CD4-positive, alpha-beta T cell (primary cell): ENCODE data around the gene PRSS22. TPM values are rescaled to one million over a fixed set of nuclear protein-coding genes. Genes with fewer than 3 reads are reported as not detected.

Source experiments
- ATAC-seq: fragments of 200-7000 bp; cut with Tn5 transposase; one replicate; pipeline ENCODE4 v1.10.0; 2022; ENCODE audit warnings: mild to moderate bottlenecking; ENCODE audit not compliant: poor library complexity
- CTCF ChIA-PET: fragments of 350-600 bp; sonication (Branson Sonifier 250); formaldehyde crosslinking; loops from one replicate; lab custom pipeline; 2021; ENCODE audit warnings: antibody characterized with exemption, inconsistent platforms; lab: Charles Lee
- POLR2A ChIA-PET: fragments of 350-600 bp; sonication (Branson Sonifier 250); formaldehyde crosslinking; loops from one replicate; lab custom pipeline; 2021; ENCODE audit warnings: antibody characterized with exemption, inconsistent platforms; lab: Charles Lee
- DNase-seq, 14 experiments: peaks; one replicate each; pipeline ENCODE4 v3.0.0-alpha.2; 2013 to 2020; ENCODE audit warnings: mixed read lengths in 2 of 14
- H3K27ac ChIP-seq, 2 donors: one replicate each; pipeline versions ENCODE4 v1.5.1 to v1.7.0; 2013; ENCODE audit warnings: low read length in 2 of 2, low read depth in 1 of 2, mild to moderate bottlenecking in 1 of 2
- H3K27me3 ChIP-seq, 2 experiments: 1 replicate in 1 of 2; 2 replicates in 1 of 2; pipeline versions ENCODE4 v1.6.1 to v1.7.0; 2013; ENCODE audit warnings: low read length in 2 of 2, control low read depth in 1 of 2, mild to moderate bottlenecking in 1 of 2, moderate library complexity in 1 of 2; ENCODE audit not compliant: insufficient read depth in 2 of 2, control insufficient read depth in 1 of 2
- H3K36me3 ChIP-seq: one replicate; pipeline ENCODE4 v1.6.1; 2013; ENCODE audit warnings: low read length, control low read depth; ENCODE audit not compliant: insufficient read depth
- H3K4me1 ChIP-seq: one replicate; pipeline ENCODE4 v1.6.1; 2013; ENCODE audit warnings: low read length, control low read depth; ENCODE audit not compliant: insufficient read depth
- H3K4me3 ChIP-seq: one replicate; pipeline ENCODE4 v1.5.1; 2013; ENCODE audit warnings: mild to moderate bottlenecking, low read length, moderate library complexity
- H3K9me3 ChIP-seq, 2 experiments: 1 replicate in 1 of 2; 2 replicates in 1 of 2; pipeline versions ENCODE4 v1.6.1 to v1.7.0; 2013; ENCODE audit warnings: low read length in 2 of 2, mild to moderate bottlenecking in 2 of 2, control low read depth in 1 of 2, moderate library complexity in 1 of 2; ENCODE audit not compliant: control insufficient read depth in 1 of 2, insufficient read depth in 1 of 2
- H3K27ac Mint-ChIP-seq: one replicate; pipeline ENCODE4 v1.8.0; 2020; ENCODE audit warnings: mixed read lengths
- H3K27me3 Mint-ChIP-seq: one replicate; pipeline ENCODE4 v1.8.0; 2021; ENCODE audit warnings: mixed read lengths
- H3K36me3 Mint-ChIP-seq: one replicate; pipeline ENCODE4 v1.8.0; 2021; ENCODE audit warnings: low read depth, mixed read lengths
- H3K4me1 Mint-ChIP-seq: one replicate; pipeline ENCODE4 v1.8.0; 2021; ENCODE audit warnings: low read depth, mixed read lengths
- H3K4me3 Mint-ChIP-seq: one replicate; pipeline ENCODE4 v1.8.0; 2020; ENCODE audit warnings: mild to moderate bottlenecking, mixed read lengths
- H3K9me3 Mint-ChIP-seq: one replicate; pipeline ENCODE4 v1.8.0; 2020; ENCODE audit warnings: mixed read lengths
- intact Hi-C, 2 experiments: fragments of 100-400 bp; cut with DNase I in 1 of 2; cut with micrococcal nuclease in 1 of 2; formaldehyde crosslinking; loops; one replicate each; pipeline versions ENCODE4 v1.15.1 to v1.9.0; 2023 to 2025; cut with DNase I, micrococcal nuclease
- total RNA-seq, 174 experiments: library from RNA in 2 of 174; stranded (reverse) in 2 of 174; gene quantifications; one replicate each; pipeline ENCODE4 v1.2.3 and lab custom pipeline; 2021 to 2026
- TF ChIP-seq, protein P1 (sequence below): fragments of 200-600 bp; IDR thresholded peaks from one replicate; pipeline ENCODE4 v1.8.0; 2022; ENCODE audit warnings: antibody characterized with exemption, mild to moderate bottlenecking

The PRSS22 gene
- total RNA-seq, 2 experiments from 2014 or later = 0.93 to 1.1 TPM

DNA sequence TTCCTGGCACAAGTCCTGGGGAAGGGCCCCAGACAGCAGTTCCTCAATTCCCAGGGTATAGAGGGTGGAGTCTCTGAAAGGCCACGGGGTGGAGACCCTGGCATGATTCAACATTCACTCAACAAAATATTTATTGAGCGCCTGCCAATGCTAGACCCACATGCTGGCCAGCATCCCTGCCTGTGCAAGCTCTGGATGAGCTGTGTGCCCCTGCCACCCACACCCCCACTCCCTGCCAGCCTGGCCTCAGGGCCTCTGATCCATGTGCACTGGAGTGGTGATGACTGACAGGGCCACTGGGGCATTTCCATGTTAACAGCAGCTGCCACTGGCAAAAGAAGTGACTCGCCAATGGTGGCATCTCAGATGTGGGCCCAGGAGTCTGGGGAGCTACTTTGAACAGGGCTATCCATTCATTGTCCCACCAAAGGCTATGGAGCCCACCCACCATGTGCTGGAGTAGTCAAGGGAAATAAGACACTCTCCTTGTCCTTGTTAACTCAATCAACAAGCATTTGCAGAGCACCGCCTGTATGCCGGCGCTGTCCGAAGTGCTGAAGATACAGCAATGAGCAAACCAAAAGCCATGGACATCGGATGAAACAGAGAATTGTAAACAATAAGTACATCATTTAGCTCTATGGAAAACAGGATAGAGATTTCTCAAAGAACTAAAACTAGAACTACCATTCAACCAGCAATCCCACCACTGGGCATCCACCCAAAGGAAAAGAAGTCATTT, 3.0 kb upstream of the PRSS22 start:
- intact Hi-C loops = no loop called here
- H3K36me3 Mint-ChIP-seq = no peaks in the 10 kb centered on the region
- H3K27me3 Mint-ChIP-seq = peaks cover 19% of the 10 kb centered on the region
- peaks cover 25% of the 10 kb centered on the region for H3K4me1 ChIP-seq
- TF ChIP-seq, protein P1, sequence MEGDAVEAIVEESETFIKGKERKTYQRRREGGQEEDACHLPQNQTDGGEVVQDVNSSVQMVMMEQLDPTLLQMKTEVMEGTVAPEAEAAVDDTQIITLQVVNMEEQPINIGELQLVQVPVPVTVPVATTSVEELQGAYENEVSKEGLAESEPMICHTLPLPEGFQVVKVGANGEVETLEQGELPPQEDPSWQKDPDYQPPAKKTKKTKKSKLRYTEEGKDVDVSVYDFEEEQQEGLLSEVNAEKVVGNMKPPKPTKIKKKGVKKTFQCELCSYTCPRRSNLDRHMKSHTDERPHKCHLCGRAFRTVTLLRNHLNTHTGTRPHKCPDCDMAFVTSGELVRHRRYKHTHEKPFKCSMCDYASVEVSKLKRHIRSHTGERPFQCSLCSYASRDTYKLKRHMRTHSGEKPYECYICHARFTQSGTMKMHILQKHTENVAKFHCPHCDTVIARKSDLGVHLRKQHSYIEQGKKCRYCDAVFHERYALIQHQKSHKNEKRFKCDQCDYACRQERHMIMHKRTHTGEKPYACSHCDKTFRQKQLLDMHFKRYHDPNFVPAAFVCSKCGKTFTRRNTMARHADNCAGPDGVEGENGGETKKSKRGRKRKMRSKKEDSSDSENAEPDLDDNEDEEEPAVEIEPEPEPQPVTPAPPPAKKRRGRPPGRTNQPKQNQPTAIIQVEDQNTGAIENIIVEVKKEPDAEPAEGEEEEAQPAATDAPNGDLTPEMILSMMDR = no peak
- H3K36me3 ChIP-seq = no peaks in the 10 kb centered on the region
- peaks cover 6 to 7% of the 10 kb centered on the region in 2 experiments for H3K27me3 ChIP-seq
- ChIA-PET CTCF (no interaction called here), POLR2A (no interaction called here)
- no peak overlapping the region for H3K27ac Mint-ChIP-seq
- ATAC-seq = no peak
- no peaks in the 10 kb centered on the region for H3K9me3 Mint-ChIP-seq
- peaks cover 5% of the 10 kb centered on the region for H3K4me1 Mint-ChIP-seq
- H3K27ac ChIP-seq = no peak overlapping the region
- H3K4me3 Mint-ChIP-seq = no peak overlapping the region
- no peak overlapping the region for H3K4me3 ChIP-seq
- H3K9me3 ChIP-seq = peaks cover 0 to 23% of the 10 kb centered on the region in 2 experiments
- peak in 1 of 14 experiments; percentile 31 for DNase-seq

DNA sequence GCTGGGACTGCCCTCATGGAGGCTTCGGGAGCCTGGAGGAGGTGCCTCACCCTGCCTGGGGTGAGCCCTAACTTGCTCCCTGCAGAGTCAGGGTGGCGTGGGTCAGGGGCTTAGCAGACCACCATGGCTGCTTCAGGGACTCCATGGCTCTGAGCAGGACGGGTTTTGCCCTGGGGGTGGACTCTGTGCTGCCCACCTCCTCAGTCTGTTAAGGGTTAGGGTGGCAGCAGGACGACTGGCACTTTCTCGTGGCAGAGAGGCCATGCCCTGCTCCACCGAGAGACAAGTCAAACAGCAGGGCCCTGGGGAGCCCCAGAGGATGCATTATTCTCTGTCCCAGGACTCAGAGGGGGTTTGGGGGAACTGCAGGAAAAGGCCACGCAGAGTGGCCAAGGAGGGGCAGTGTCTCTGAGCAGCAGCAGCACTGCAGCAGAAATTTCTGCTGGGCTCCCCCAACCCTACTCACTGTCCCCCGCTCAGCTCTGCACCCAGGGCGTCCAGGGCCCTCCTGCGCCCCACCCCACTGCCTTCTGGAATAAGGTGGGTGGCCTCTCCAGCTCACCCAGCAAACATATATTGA, 1.8 kb upstream of the PRSS22 start:
- peaks cover 0 to 25% of the 10 kb centered on the region in 2 experiments for H3K9me3 ChIP-seq
- CTCF ChIA-PET = interaction anchor here (1.5 kb wide), 1 partner anchor 9 kb away, joined by 5 read pairs; no protein-coding TSS in a partner anchor

DNA sequence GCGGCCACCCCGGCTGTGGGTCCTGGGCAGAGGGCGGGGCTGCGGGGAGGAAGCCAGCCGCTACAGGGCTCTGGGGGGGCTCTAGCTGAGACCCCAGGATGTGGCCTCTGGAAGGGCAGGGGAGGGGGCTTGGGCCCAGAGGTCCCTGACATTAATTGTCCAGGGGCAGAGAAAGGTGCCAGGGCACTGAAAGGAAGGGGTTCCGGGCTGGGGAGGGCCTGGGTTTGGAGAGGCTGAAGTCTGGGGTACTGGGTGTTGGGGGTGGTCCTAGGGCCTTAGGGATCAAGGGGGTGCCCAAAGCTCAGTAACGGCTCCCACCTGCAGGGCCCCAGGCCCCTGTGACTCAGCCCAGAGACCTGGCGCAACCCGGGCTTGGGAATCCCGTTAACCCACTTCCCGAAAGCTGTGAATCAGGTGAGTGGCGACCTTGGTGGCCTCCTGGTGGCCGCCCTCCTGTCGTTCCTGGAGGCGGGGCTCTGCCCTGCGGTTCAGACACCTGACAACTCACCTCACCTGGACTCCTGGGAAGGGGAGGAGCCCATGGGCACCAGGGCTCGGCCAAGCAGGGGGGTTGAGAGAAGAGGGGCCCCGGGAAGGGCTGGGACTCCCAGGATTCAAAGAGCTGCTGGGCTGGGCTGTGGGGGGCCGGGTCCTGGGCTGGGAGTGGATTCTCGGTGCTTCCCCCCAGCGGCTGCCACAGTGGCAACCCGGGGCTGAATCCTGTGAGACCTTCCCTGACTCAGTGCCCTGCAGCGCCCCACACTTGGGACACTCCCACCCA, 465 bp upstream of the PRSS22 start:
- Histone ChIP-seq H3K36me3 (no peaks in the 10 kb centered on the region), H3K4me1 (peaks cover 25% of the 10 kb centered on the region), H3K4me3 (peak overlapping the region; percentile 46), H3K27me3 (peaks cover 6 to 7% of the 10 kb centered on the region in 2 experiments), H3K27ac (no peak overlapping the region), H3K9me3 (peaks cover 7 to 36% of the 10 kb centered on the region in 2 experiments)
- intact Hi-C loops = no loop called here
- H3K4me3 Mint-ChIP-seq = no peak overlapping the region
- POLR2A ChIA-PET = no interaction called here
- TF ChIP-seq, protein P1 = no peak
- H3K9me3 Mint-ChIP-seq = peaks cover 3% of the 10 kb centered on the region
- DNase-seq (peak in 3 of 14 experiments; percentile 12 to 51 (median 34)), ATAC-seq (no peak)
- H3K27me3 Mint-ChIP-seq = peaks cover 27% of the 10 kb centered on the region
- CTCF ChIA-PET = interaction anchor here (1.5 kb wide), 1 partner anchor 10 kb away, joined by 5 read pairs; no protein-coding TSS in a partner anchor
- H3K36me3 Mint-ChIP-seq = no peaks in the 10 kb centered on the region
- H3K4me1 Mint-ChIP-seq = peaks cover 5% of the 10 kb centered on the region
- H3K27ac Mint-ChIP-seq = no peak overlapping the region

More for the DNA sequence above, 1.8 kb upstream of the PRSS22 start:
- no peak overlapping the region for H3K4me3 Mint-ChIP-seq
- TF ChIP-seq, protein P1 = no peak
- no peak for ATAC-seq
- H3K4me1 Mint-ChIP-seq = peaks cover 5% of the 10 kb centered on the region
- peaks cover 25% of the 10 kb centered on the region for H3K4me1 ChIP-seq
- H3K36me3 Mint-ChIP-seq = no peaks in the 10 kb centered on the region
- H3K27me3 ChIP-seq = peaks cover 6 to 7% of the 10 kb centered on the region in 2 experiments
- POLR2A ChIA-PET = no interaction called here
- H3K4me3 ChIP-seq = no peak overlapping the region
- DNase-seq = no peak
- no peak overlapping the region for H3K27ac Mint-ChIP-seq
- no peaks in the 10 kb centered on the region for H3K36me3 ChIP-seq
- intact Hi-C loops = no loop called here
- H3K9me3 Mint-ChIP-seq = no peaks in the 10 kb centered on the region
- peaks cover 19% of the 10 kb centered on the region for H3K27me3 Mint-ChIP-seq
- H3K27ac ChIP-seq = no peak overlapping the region
